Liver (tissue), 9 donors: ENCODE results near the gene PSTPIP1. TPM values are rescaled to one million over a fixed set of nuclear protein-coding genes. Genes with fewer than 3 reads are reported as not detected.
A peak's percentile ranks its signal among the peaks of the same experiment; 100 is the strongest.

Experiments
- DNase-seq: peaks from one replicate; pipeline ENCODE4 v3.0.0-alpha.2; 2017; ENCODE audit warnings: low spot score
- H3K27ac ChIP-seq, 2 donors: one replicate each; pipeline ENCODE4 v1.7.0; 2013; ENCODE audit warnings: inconsistent platforms in 2 of 2, low read length in 2 of 2, control low read depth in 1 of 2, low read depth in 1 of 2, mild to moderate bottlenecking in 1 of 2
- H3K27me3 ChIP-seq, 4 donors: one replicate each; pipeline versions ENCODE4 v1.6.1 to v1.7.0; 2013; ENCODE audit warnings: low read length in 3 of 4, inconsistent platforms in 1 of 4, mild to moderate bottlenecking in 1 of 4, moderate library complexity in 1 of 4; ENCODE audit not compliant: control insufficient read depth in 4 of 4, insufficient read depth in 4 of 4
- H3K36me3 ChIP-seq, 4 donors: one replicate each; pipeline versions ENCODE4 v1.6.1 to v1.7.0; 2013; ENCODE audit warnings: low read length in 3 of 4, mild to moderate bottlenecking in 3 of 4, low read depth in 1 of 4, moderate library complexity in 1 of 4; ENCODE audit not compliant: control insufficient read depth in 4 of 4, insufficient read depth in 3 of 4
- H3K4me1 ChIP-seq, 4 donors: one replicate each; pipeline versions ENCODE4 v1.6.1 to v1.7.0; 2013; ENCODE audit warnings: low read length in 3 of 4, mild to moderate bottlenecking in 3 of 4, moderate library complexity in 1 of 4; ENCODE audit not compliant: control insufficient read depth in 4 of 4, insufficient read depth in 4 of 4
- H3K4me3 ChIP-seq, 3 donors: one replicate each; pipeline versions ENCODE4 v1.6.1 to v1.7.0; 2013; ENCODE audit warnings: low read length in 3 of 3, control low read depth in 1 of 3, low read depth in 1 of 3, mild to moderate bottlenecking in 1 of 3
- H3K9ac ChIP-seq, 2 donors: one replicate each; pipeline ENCODE4 v1.7.0; 2013; ENCODE audit warnings: low read length in 2 of 2, mild to moderate bottlenecking in 2 of 2, moderate library complexity in 2 of 2, control low read depth in 1 of 2, low read depth in 1 of 2
- H3K9me3 ChIP-seq, 4 donors: one replicate each; pipeline versions ENCODE4 v1.6.1 to v1.7.0; 2013; ENCODE audit warnings: low read length in 3 of 4; ENCODE audit not compliant: control insufficient read depth in 4 of 4
- FOXA1 ChIP-seq: IDR thresholded peaks from 2 replicates; pipeline ENCODE4 v1.6.1; 2016; ENCODE audit warnings: antibody characterized with exemption
- FOXA2 ChIP-seq: IDR thresholded peaks from 2 replicates; pipeline ENCODE4 v1.6.1; 2016; ENCODE audit warnings: antibody characterized with exemption
- GABPA ChIP-seq, 2 donors: IDR thresholded peaks in 1 of 2; conservative IDR thresholded peaks in 1 of 2; 2 replicates each; pipeline ENCODE4 v1.6.1; 2016; ENCODE audit warnings: antibody characterized with exemption in 2 of 2, mild to moderate bottlenecking in 1 of 2, moderate library complexity in 1 of 2
- HNF4A ChIP-seq, 2 donors: conservative IDR thresholded peaks; 2 replicates each; pipeline ENCODE4 v1.6.1; 2016; ENCODE audit warnings: antibody characterized with exemption in 2 of 2, mild to moderate bottlenecking in 2 of 2
- JUND ChIP-seq, 2 donors: IDR thresholded peaks; 2 replicates each; pipeline ENCODE4 v1.6.1; 2016; ENCODE audit warnings: antibody characterized with exemption in 2 of 2
- NR2F2 ChIP-seq: IDR thresholded peaks from 2 replicates; pipeline ENCODE4 v1.6.1; 2016; ENCODE audit warnings: antibody characterized with exemption
- RXRA ChIP-seq, 2 donors: IDR thresholded peaks; 2 replicates each; pipeline ENCODE4 v1.6.1; 2017 to 2018; ENCODE audit warnings: antibody characterized with exemption in 2 of 2, mild to moderate bottlenecking in 1 of 2
- SP1 ChIP-seq: IDR thresholded peaks from 2 replicates; pipeline ENCODE4 v1.6.1; 2018; ENCODE audit warnings: antibody characterized with exemption, mild to moderate bottlenecking
- YY1 ChIP-seq: IDR thresholded peaks from 2 replicates; pipeline ENCODE4 v1.6.1; 2016; ENCODE audit warnings: antibody characterized with exemption, mild to moderate bottlenecking
- WGBS: extraction: QIAGEN DNeasy Blood & Tissue Kit; methylation state at CpG from one replicate; pipeline ENCODE4 v1.1.7; 2013; 5-methylcytosine and 5-hydroxymethylcytosine counted together
- polyA plus RNA-seq, 2 donors: library from polyadenylated mRNA; stranded (reverse) in 1 of 2; unstranded in 1 of 2; fragments of 200-250 nt in 1 of 2; fragments of >200 nt in 1 of 2; fragmentation: Nextera tagmentation in 1 of 2; extraction: Ambion mirVana in 1 of 2; gene quantifications; one replicate each; pipeline versions ENCODE4 v1.2.1 to v1.2.3, GENCODE V29; 2013 to 2015
- total RNA-seq, 2 donors: library from RNA; depleted of rRNA; stranded (reverse); fragments of >200 nt; gene quantifications; one replicate each; pipeline ENCODE4 v1.2.3, GENCODE V29; 2014
- TF ChIP-seq, protein P1 (sequence below): IDR thresholded peaks from 2 replicates; pipeline ENCODE4 v1.6.1; 2016; ENCODE audit warnings: antibody characterized with exemption, mild to moderate bottlenecking
- TF ChIP-seq, protein P2 (sequence below): IDR thresholded peaks from 2 replicates; pipeline ENCODE4 v1.6.1; 2016; ENCODE audit warnings: antibody characterized with exemption
- TF ChIP-seq, protein P3 (sequence below): IDR thresholded peaks from 2 replicates; pipeline ENCODE4 v1.6.1; 2016; ENCODE audit warnings: antibody characterized with exemption
- TF ChIP-seq, protein P4 (sequence below): fragments of 150-350 bp; IDR thresholded peaks from 2 replicates; pipeline ENCODE4 v1.5.1; 2017; ENCODE audit warnings: improper control_type of control experiment, low read depth, low read length; ENCODE audit not compliant: missing input control
- donor health status: healthy.
- donor health status: healthy.
- donor health status: healthy.
- donor health status: healthy.
- donor health status: healthy.

The PSTPIP1 gene
- total and polyA plus RNA-seq, 4 donors, result 1.1 to 4.6 (median 3.0) TPM

DNA sequence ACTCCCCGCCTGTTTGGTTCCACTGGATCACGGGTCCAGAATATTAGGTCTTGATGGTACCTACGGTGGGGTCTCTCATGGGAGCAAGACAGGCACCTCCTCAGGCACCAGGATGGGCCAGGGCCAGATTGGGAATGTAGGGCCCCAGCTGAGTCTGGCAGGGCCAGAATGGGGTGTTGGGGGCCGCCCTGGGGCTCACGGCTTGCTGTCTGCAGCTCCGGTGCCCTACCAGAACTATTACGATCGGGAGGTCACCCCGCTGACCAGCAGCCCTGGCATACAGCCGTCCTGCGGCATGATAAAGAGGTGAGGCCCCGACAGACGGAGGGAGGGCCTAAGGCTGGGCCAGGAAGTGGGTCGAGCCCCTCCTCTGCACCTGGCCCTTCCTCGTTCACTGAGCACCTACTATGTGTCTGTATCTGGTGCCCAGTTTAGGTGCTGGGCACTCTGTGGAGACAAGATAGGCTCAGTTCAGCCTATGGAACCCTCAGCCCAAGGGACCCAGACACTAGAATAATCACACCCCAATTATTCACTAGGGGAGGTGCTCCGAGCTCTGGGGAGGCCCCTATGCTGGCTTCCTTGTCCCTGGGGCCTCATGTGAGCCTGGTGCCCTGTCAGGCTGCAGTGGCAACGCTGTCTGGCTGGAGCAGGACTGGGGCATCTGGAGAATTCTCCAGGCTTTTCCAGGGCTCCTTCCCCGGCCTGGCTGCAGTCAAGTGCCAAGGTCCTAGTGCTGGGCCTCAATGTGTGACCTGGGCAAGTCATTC, 37.9 kb downstream of the PSTPIP1 start:
- H3K36me3 ChIP-seq, result no peaks in the 10 kb centered on the region
- TF ChIP-seq, protein P1, sequence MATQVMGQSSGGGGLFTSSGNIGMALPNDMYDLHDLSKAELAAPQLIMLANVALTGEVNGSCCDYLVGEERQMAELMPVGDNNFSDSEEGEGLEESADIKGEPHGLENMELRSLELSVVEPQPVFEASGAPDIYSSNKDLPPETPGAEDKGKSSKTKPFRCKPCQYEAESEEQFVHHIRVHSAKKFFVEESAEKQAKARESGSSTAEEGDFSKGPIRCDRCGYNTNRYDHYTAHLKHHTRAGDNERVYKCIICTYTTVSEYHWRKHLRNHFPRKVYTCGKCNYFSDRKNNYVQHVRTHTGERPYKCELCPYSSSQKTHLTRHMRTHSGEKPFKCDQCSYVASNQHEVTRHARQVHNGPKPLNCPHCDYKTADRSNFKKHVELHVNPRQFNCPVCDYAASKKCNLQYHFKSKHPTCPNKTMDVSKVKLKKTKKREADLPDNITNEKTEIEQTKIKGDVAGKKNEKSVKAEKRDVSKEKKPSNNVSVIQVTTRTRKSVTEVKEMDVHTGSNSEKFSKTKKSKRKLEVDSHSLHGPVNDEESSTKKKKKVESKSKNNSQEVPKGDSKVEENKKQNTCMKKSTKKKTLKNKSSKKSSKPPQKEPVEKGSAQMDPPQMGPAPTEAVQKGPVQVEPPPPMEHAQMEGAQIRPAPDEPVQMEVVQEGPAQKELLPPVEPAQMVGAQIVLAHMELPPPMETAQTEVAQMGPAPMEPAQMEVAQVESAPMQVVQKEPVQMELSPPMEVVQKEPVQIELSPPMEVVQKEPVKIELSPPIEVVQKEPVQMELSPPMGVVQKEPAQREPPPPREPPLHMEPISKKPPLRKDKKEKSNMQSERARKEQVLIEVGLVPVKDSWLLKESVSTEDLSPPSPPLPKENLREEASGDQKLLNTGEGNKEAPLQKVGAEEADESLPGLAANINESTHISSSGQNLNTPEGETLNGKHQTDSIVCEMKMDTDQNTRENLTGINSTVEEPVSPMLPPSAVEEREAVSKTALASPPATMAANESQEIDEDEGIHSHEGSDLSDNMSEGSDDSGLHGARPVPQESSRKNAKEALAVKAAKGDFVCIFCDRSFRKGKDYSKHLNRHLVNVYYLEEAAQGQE, result no peak
- TF ChIP-seq FOXA1 (no peak), FOXA2 (no peak), HNF4A (conservative IDR thresholded peaks at IDR 0.05) (no peak), JUND (IDR thresholded peaks at IDR 0.05) (no peak), NR2F2 (no peak), RXRA (IDR thresholded peaks at IDR 0.05) (no peak), YY1 (no peak), GABPA (IDR thresholded peaks at IDR 0.05 in 1 of 2, conservative IDR thresholded peaks at IDR 0.05 in 1 of 2) (no peak), SP1 (no peak)
- TF ChIP-seq, protein P2, sequence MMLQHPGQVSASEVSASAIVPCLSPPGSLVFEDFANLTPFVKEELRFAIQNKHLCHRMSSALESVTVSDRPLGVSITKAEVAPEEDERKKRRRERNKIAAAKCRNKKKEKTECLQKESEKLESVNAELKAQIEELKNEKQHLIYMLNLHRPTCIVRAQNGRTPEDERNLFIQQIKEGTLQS, result no peak
- TF ChIP-seq, protein P3, sequence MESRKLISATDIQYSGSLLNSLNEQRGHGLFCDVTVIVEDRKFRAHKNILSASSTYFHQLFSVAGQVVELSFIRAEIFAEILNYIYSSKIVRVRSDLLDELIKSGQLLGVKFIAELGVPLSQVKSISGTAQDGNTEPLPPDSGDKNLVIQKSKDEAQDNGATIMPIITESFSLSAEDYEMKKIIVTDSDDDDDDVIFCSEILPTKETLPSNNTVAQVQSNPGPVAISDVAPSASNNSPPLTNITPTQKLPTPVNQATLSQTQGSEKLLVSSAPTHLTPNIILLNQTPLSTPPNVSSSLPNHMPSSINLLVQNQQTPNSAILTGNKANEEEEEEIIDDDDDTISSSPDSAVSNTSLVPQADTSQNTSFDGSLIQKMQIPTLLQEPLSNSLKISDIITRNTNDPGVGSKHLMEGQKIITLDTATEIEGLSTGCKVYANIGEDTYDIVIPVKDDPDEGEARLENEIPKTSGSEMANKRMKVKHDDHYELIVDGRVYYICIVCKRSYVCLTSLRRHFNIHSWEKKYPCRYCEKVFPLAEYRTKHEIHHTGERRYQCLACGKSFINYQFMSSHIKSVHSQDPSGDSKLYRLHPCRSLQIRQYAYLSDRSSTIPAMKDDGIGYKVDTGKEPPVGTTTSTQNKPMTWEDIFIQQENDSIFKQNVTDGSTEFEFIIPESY, result no peak
- TF ChIP-seq, protein P4, sequence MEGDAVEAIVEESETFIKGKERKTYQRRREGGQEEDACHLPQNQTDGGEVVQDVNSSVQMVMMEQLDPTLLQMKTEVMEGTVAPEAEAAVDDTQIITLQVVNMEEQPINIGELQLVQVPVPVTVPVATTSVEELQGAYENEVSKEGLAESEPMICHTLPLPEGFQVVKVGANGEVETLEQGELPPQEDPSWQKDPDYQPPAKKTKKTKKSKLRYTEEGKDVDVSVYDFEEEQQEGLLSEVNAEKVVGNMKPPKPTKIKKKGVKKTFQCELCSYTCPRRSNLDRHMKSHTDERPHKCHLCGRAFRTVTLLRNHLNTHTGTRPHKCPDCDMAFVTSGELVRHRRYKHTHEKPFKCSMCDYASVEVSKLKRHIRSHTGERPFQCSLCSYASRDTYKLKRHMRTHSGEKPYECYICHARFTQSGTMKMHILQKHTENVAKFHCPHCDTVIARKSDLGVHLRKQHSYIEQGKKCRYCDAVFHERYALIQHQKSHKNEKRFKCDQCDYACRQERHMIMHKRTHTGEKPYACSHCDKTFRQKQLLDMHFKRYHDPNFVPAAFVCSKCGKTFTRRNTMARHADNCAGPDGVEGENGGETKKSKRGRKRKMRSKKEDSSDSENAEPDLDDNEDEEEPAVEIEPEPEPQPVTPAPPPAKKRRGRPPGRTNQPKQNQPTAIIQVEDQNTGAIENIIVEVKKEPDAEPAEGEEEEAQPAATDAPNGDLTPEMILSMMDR, result no peak
- peak; percentile 12 for DNase-seq

DNA sequence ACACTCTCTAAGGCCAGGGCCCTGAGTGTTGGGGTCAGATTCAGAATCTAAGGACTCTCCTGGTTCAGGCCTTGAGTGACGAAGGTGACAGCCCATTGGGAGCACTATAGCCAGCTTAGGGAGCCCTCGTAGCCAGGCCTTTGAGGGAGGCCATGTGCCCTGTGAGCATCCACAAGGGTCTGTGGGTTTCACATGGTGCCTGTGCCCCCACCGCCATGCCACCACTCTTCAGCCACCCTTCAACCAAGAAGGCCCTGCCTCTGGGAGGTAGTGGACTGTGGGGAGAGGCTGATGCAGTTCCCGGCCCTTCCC, 38.4 kb downstream of the PSTPIP1 start:
- no peaks in the 10 kb centered on the region for H3K9me3 ChIP-seq
- no peak overlapping the region for H3K9ac ChIP-seq
- WGBS, result 98% methylated on average over 4 of the region's 4 CpGs
- DNase-seq, result peak; percentile 30
- no peak overlapping the region for H3K4me3 ChIP-seq
- no peak overlapping the region for H3K27ac ChIP-seq
- H3K4me1 ChIP-seq, result peaks cover 0 to 1% (median 0%) of the 10 kb centered on the region in 4 donors
- no peak for TF ChIP-seq RXRA (IDR thresholded peaks at IDR 0.05)
- TF ChIP-seq SP1, result no peak
- no peaks in the 10 kb centered on the region for H3K36me3 ChIP-seq
- H3K27me3 ChIP-seq, result no peaks in the 10 kb centered on the region

More for the DNA sequence above, 37.9 kb downstream of the PSTPIP1 start:
- Histone ChIP-seq H3K4me1 (peaks cover 0 to 6% (median 0%) of the 10 kb centered on the region in 4 donors), H3K9me3 (no peaks in the 10 kb centered on the region), H3K27ac (no peak overlapping the region), H3K27me3 (no peaks in the 10 kb centered on the region), H3K4me3 (no peak overlapping the region), H3K9ac (no peak overlapping the region)
- 81% methylated on average over 18 of the region's 18 CpGs for WGBS
